ENCODE results near the gene SPEF2.

SPEF2 gene

DNA sequence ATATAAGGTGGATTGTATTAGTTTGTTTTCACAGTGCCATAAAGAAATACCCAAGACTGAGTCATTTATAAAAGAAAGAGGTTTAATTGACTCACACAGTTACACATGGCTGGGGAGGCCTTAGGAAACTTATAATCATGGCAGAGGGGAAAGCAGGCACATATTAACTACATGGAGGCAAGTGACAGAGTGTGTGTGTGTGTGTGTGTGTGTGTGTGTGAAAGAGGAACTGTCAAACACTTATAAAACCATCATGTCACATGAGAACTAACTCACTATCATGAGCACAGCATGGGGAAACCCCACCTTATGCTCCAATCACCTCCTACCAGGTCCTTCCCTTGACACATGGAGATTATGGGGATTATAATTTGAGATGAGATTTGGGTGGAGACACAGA is 118.6 kb downstream of the SPEF2 start:
- DNase-seq (ENCODE audit: low read depth in 2 of 2): peak in 1 of 2 donors; percentile 19

DNA sequence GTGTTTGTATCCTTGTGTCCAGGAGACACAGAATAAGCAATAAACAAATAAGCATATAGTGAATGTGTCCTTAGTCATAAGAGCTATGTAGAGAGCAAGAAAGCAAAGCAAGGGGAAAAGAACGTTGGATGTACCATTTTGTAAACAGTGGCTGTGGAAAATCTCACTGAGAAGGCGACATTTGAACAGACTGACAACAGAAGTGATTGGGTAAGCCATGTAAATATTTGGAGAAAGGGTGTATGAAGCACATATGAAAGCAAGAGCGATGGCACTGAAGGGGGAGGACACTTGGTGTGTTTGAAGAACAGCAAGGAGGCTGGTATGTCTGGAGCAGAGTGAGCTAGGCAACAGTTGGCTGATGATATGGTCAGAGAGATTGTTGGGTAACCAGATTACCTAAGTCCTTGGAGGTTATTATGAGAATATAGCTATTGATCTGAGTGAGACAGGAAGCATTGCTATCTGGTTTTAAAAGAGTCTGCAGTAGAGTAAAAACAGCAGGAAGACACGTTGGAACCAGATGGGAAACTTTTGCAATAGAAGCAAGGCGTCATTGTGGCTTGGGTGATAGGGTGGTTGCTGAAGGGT is 123.6 kb downstream of the SPEF2 start:
- DNase-seq (ENCODE audit: low read depth in 2 of 2): no peak

DNA sequence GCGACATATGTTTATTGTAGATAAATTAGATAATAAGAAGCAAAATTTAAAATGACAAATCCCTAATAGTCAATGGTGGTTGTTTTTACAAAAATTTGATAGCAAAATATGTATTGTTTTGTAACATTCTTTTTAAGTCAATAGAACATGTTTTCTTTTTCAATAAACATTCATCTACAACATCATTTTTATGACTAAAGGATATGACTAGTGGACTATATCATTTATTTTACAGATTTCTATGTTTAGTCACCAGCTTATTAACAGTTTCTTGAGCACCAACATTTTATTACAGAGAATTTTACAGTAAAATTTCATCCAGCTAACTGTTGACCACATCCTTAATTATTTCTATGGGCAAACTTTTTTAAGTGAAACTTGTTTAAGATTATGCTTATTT is 124.3 kb downstream of the SPEF2 start:
- no peak for DNase-seq (ENCODE audit: low read depth in 2 of 2)

DNA sequence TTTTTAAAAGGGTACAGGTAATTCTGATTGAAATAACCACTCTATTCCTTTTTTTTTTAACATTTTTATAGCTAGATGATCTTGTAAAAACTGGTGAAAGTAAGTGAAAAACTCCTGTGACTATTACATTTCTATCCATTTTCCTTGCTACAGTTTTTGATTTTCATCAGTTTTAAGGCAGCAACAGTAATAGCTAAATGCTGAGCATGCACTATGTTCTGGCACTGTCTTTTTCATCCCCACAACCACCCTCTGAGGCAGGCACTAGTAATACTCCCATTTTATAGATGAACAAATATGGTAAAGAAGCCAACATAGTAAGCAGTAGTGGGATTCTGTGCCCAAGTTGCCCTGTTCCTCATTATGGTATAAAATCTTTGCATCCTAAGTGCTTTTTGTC is 126.0 kb downstream of the SPEF2 start:
- no peak for DNase-seq (ENCODE audit: low read depth in 2 of 2)

DNA sequence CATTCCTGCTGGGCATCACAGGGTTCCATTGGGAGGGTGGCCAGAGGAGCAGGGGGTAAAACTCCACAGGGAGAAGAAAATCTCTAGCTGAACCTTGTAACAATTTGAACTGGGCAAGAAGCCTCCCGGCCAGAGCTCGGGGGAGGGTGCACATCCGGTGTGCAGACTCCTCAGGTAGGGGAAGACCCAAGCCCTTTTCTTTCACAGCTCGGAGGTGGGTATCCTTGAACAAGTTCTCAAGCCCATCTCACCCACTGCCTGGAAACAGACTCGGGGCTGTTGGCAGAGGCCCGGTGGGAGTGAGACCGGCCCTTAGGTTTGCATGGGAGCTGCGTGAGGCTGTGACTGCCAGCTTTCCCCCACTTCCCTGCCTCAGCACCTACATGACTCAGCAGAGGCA is 127.5 kb downstream of the SPEF2 start:
- no peak for DNase-seq (ENCODE audit: low read depth in 2 of 2)

DNA sequence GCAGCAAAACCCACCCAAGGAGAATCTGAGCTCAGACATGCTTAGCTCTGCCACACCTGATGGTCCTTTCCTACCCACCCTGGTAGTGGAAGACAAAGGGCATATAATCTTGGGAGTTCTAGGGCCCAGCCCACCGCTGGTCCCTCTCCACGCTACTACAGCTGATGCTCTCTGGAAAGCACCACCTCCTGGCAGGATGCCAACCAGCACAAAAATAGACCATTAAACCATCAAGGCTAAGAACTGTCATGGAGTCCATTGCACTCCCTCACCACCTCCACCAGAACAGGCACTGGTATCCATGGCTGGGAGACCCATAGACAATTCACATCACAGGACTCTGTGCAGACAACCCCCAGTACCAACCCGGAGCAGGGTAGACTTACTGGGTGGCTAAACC is 128.0 kb downstream of the SPEF2 start:
- no peak for DNase-seq (ENCODE audit: low read depth in 2 of 2)

DNA sequence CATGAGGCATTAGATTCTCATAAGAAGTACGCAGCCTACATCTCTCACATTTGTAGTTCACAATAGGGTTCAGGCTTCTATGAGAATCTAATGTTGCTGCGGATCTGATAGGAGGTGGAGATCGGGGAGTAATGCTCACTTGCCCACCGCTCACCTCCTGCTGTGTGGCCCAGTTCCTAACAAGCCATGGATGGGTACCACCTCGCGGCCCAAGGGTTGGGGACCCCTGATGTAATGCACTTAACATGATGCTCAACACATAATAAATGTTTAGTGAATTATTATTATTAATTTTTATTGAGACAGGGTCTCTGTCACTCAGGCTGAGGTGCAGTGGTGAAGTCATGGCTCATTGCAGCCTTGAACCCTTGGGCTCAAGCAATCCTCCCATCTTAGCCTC is 134.3 kb downstream of the SPEF2 start:
- DNase-seq (ENCODE audit: low read depth in 2 of 2): no peak

DNA sequence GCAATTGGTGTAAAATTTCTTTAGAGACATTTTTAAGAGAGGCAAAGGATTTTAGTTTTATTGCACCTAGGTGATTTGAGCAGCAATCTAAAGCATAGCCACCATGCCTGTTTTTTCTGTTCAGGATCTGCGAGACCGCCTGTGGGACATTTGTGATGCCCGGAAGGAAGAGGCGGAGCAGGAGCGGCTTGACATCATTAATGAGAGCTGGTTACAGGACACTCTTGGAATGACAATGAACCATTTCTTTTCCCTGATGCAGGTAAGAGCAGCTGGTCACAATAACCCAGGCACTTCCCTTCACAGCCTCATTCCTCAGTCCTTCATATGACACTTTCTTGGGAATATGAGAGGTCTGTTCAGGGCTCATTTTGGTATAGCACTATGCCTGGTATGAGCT is 135.8 kb downstream of the SPEF2 start:
- DNase-seq (ENCODE audit: low read depth in 2 of 2): no peak

DNA sequence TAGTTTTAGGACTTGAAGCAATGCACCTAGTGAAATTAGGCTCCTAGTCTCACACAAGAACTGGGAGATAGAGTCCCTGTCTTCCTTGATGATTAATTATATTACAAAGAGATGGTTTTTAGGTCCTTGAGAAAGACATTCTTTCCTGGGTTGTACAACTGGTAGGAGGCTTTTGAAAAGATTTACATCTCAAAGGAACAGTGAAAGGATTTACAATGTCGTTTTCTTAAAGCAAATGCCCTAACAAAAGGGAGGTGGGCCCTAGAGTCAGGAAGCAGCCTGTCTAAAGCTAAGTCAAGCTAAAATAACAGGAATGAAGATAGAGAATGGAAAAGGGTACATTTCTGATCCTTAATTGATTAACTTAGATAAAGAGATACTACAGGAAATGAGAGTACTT is 136.8 kb downstream of the SPEF2 start:
- DNase-seq (ENCODE audit: low read depth in 2 of 2): no peak

DNA sequence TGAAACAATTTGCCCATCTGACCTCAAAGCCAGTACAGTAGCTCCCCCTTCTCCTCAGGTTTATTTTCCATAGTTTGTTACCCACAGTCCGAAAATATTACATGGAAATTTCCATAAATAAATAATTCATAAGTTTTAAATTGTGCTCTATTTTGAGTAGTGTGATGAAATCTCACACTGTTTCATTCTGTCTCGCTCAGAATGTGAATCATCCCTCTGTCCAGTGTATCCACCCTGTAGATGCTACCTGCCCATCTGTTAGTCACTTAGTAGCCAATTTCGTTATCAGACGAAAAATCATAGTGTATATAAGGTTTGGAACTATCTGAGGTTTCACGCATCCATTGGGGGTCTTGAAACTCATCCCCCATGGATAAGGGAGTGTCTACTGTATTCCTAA is 138.3 kb downstream of the SPEF2 start:
- DNase-seq (ENCODE audit: low read depth in 2 of 2): no peak

DNA sequence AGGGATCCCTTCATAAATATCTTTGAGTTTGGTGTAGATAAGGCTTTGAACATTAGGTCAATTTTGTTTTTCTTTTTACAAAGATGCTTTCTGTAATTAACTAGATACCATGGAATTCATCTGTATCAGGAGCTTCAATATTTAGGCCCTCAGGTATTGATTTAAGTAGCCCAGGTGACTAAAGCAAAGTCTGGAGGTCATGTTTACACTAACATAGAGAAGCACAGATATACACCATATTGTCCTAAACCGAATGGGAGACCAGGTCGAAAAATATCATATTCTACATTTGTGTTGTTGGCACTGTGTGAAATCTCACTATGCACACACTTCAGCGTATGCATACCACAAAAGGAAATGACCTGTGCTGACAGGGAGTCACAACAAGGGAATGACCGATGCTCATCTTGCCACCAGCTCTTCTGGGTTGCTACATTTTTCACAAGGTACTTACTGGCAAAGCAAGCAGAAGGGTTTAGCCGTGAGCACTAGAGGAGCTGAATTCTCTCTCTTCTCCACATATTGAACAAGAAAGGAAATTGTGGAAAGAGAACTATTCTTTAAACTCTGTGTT is 140.6 kb downstream of the SPEF2 start:
- DNase-seq (ENCODE audit: low read depth in 2 of 2): no peak

DNA sequence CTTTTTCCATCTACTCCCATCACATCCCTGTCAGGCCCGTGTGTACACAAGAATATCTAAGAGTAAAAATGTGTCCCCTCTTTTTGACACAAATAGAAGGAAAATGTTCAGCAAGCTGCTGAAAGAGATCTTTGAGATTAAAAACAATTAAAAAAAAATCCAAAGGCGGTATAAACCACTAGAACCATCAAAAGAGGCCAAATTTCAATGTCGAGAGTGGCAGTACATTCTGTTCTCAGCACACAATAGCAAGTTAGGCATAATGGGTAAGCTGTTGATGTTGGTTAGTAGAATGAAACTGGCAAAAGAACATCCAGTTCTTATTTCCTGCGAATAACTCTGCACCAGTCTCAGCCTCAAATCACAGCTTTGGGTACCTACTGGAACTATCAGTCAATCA is 143.9 kb downstream of the SPEF2 start:
- DNase-seq (ENCODE audit: low read depth in 2 of 2): no peak

DNA sequence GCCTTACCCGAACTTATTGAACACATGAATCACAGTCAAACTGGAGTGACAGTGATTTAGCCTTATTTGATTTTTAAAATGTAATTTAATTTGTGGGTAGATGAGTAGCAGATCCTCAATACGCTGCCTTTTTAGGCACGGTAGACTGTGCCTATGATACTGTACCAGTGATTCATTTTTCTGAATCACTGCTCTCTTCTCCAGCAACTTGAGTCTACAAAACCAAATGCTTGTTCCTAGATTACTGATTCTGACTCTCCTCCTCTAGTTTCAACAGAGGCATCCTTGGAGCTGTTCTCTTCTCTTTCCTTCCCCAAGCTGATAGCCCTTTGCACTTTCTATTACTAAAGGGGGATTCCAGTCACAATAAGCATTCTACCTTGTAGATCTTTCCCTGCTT is 144.7 kb downstream of the SPEF2 start:
- DNase-seq (ENCODE audit: low read depth in 2 of 2): no peak

DNA sequence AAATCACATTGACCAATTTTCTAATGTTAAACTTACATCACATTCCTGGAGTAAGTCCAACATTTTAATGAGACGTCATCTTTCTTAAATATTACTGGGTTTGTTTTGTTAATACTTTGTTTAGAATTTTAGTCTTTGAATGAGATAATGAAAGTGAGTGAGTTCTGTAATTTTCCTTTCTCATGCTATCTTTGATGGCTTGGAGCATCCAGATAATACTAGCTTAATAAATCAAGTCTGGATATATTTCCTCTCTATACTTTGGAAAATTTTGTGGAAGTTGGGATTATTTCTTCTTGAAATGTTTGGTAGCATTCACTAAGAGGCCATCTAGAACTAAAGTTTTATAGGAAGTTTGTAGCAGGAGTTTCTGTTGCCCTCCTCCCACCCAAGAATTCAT is 148.3 kb downstream of the SPEF2 start:
- no peak for DNase-seq (ENCODE audit: low read depth in 2 of 2)

DNA sequence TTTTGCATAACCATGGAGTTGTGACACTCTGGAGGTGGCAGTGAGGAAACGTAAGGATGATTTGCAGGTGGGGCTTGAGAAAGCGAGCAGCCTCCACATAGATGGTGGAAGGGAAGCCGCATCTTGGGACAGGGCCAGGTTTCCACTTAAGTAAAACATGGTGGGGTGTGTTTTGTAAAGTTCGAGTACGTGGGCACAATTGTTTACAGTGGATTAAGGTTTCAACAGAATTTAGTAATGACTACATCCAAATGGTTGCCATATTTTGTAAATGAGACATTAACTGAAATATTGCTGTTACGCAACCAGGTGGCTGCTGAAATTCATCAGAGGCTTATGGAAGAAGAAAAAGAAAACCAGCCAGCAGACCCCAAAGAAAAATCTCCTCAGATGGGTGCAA is 153.6 kb downstream of the SPEF2 start:
- no peak for DNase-seq (ENCODE audit: low read depth in 2 of 2)

DNA sequence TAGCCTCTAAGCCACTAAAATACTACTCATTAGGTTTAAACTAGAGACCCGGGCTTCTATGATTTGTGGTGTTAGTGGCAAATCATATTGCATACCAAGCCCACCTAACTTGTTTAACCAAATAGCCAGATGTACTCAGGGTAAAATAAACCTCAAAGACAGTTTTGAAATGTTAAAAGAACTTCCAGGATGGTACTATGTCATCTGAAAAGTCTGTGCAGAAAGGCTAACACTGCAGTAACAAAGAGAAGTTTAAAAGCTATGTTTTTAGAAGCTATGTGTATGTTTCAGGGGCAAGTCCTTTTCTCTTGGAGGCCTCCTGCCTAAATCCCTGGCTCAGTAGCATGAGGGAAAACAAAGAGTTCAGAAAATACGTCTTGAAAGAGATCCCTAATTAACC is 154.2 kb downstream of the SPEF2 start:
- DNase-seq (ENCODE audit: low read depth in 2 of 2): no peak

DNA sequence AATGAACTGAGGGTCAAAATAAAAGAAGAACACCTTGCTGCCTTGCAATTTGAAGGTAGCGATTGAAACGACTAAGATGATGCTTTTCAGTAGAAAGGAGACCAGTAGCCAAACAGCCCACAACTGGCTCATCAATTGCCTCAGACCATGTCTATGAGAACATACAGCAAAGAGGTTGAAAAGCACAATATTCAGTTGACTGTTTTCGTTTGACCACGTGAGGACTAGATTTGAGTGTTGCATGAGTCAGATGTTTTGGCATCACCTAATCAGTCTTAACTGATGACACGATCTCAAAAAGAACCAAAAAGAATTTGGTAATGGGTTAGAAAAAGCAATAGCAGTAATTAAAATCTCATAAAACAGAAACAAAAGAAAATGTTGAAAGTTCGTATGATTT is 156.3 kb downstream of the SPEF2 start:
- DNase-seq (ENCODE audit: low read depth in 2 of 2): no peak

DNA sequence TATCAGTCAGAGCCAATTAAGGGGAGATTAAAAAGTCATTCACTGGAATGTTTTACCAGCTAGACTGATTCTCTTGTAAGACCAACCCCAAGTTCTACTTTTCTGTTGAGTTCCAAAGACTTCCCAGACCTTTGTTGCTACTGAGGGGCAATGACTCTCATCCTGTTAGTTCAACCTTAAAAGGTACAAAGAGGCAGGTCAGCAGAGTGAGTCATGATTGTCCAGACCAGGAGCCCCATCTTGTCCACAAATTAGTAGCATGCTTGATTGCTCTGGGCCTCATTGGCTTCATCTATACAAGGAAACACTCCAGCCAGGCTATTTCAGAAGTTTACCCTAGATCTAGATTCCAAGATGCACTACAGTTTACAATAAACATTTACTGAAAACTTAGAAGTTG is 159.1 kb downstream of the SPEF2 start:
- DNase-seq (ENCODE audit: low read depth in 2 of 2): no peak

DNA sequence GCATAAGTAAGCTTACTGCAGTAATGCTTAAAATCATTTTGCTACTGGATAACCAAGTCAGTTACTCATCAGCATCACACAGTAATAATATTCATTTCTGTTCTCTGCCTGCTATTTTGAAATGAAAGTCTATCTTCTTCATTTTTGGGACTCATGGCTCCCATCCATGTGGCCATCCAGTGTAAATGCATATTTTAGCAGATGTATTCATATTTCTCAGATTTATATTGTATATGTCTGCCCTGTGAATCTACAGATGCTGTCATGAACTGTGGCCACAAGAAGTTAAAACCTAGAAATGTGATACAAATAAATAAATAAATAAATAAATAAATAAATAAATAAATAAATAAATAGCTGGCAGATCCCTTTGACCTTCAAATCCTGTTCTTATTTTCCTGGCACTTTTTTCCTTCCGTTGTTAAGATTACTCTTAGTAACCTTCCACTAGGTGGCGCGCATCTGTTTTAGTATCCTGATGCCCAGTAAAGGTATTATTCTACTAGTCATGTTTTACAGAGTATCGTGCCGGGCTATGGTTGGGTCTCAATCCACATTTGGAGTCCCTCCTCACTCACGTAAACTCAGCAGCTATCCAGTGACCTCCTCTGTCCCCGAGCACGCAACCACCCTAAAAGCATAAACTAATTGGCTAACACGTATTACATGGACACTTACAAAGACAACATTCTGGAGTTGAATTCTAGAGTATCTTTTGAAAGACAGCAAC is 159.9 kb downstream of the SPEF2 start:
- peak in 1 of 2 donors; percentile 57 for DNase-seq (ENCODE audit: low read depth in 2 of 2)

DNA sequence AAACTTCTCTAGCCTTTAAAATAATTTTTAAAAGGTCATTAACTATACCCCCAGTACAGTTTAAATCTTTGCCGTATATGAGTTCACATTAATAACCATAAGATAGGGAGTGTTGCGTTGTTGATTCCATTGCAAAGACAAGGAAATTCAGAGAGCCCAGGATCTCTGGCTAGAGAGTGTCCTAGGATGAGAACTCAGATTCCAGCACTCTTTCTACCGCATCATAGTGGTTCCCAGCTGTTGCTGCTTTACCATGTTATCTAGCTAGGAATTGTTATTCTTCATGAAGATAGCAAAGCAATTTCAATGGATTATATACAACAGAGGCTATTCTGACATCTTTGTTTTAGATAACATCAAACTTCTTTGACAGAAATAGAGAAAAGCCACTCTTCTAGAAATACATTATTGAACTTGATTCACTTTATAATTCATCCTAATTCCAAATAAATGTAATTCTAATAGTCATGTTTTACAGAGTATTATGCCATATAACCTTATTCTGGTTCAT is 160.7 kb downstream of the SPEF2 start:
- no peak for DNase-seq (ENCODE audit: low read depth in 2 of 2)

DNA sequence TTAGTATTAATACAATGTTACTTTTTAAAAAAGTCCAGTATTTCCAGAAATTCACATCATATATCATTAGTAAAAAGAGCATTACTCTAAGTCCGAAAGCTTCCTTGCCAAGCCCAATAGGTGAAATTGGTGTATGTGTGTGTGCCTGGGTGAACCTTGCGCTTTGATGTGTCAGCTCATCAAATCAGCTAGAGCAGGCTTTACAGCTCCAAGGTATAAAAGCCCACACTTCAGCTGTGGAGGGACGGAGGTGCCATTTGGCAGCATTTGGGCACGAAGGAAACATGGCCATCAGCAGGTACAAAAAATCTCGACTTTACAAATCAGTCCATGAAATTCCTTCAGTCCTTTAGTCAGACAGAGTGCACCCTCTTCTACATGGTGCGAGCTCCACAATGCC is 162.6 kb downstream of the SPEF2 start:
- no peak for DNase-seq (ENCODE audit: low read depth in 2 of 2)

DNA sequence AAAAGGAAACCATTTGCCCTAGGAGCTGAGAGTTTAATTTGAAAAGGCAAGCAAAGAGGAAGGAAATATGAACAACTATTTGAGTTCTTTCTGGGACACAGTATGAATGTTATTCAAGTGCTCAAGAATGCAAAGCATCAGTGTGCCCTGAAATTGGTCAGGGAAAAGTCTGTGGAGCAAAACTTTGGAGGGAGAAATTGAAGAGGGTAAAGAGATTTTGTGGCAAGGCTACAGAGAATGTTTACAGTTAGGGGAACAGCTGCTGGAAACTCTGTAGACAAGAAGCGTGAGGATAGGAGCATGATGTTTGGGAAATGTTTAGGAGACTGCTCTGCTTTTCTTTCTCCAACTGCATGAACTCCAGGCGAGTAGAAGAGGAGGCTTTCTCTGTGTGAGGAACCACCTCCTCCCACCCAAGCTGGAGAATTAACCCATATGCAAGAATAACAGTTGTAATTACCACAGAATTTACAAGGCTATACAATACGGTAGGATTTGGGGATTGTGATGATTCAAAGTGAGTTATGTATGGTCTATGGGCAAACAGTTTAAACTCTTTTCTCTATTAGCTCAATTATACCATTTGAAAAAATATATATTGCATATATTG is 163.6 kb downstream of the SPEF2 start:
- no peak for DNase-seq (ENCODE audit: low read depth in 2 of 2)

DNA sequence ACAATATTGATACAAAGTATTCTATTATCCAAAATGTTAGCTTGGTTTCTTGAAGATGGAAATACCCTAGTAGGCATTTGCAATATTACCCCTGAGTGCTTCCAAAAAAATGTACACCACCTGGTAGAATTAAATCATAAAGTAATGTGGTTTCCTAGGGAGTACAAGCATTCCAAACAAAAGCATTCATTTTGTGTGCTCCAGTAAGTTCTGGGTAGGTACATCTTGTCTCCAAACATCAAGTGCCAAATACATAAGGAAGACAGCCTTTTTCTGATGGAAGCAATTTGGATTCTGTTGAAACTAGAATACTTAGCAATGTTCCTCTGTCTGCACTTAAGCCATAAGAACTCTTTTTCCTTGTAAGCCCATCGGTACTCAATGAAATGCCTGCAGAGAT is 165.9 kb downstream of the SPEF2 start:
- DNase-seq (ENCODE audit: low read depth in 2 of 2): no peak
